ENCODE data around the gene ANOS1.
"Not testable (repeated sequence)": the region's sequence is repeated elsewhere in the genome, so short reads cannot be mapped to it uniquely, and the experiment has no call there.

Gene ANOS1

GRCh38 chrX:8627796-8628195 lies 104.1 kb downstream of the ANOS1 start:
- DNase-seq (ENCODE audit: low spot score): no peak

GRCh38 chrX:8607326-8607725 lies 124.6 kb downstream of the ANOS1 start:
- DNase-seq (ENCODE audit: low spot score): no peak

DNA sequence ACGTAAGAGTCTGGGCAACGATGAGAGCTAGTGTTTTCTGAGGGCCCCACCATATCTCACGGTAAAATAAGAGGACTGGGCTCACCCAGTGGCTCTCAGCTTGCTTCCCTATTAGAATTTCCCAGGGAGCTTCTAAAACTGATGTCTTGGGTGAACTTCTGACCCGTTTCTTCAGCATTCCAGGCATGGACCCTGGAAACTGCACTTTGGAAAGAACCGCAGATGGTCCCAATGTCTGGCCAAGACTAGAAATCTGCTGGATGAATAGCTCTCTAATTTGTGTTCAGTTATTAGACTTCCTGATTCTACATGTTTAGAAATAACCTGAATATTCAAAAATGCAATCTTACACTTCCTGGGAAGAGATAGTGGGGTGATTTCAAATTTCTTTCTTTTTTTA lies 127.8 kb downstream of the ANOS1 start:
- no peak for DNase-seq (ENCODE audit: low spot score)

DNA sequence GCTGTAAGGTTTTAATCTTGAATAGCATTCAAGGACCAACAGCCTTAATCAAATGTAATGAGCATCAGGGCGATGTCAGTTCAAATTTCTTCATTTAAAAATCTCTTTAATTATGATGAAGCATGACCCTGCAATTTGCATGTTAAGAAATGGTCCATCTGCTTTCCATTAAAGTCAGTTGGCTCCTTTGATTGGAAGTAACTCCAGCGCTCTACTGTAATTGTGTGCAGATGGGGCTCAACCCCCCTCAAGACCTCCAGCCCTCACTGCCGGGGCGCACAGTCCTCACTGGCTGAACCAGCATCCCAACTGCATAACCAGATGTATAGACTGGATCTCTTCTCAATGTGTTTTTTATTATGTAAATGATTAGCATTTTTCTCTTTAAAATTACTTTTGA lies 140.4 kb downstream of the ANOS1 start:
- DNase-seq (ENCODE audit: low spot score): no peak

DNA sequence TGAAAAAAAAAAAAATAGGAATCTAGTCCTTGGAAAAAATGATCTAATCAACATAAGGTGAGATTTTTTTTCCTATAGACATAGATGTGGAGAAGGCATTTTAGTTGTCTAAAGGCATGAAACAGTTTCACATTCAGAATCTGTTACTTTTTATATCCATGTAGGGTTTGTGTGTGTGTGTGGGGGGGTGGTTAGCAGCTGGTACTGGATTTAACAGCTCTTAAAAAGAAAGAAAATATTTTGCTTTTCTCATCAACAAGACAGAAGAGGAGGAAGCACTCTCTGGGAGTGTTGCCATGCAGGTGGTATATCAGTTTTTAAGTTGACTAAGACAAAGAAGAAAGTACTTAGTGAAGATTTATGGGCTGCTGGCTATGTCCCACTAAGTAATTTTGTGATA lies 145.0 kb downstream of the ANOS1 start:
- no peak for DNase-seq (ENCODE audit: low spot score)

GRCh38 chrX:8579602-8580001 lies 152.3 kb downstream of the ANOS1 start:
- no peak for DNase-seq (ENCODE audit: low spot score)

DNA sequence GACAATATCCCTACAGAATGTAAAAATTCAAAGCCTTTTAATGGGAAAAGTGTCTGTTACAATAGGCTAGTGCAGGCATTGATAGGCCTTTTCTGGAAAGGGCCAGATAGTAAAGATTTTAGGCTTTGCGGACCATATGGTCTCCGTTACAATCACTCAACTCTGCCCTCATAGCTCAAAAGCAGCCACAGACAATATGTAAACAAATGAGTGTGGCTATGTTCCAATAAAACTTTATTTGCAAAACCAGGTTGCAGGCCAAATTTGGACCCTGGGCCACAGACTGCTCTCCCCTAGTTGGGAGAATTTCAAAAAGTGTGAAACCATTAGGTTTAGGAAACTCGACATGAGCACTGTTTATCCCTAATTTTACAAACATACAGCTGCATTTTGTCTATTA lies 155.1 kb downstream of the ANOS1 start:
- DNase-seq (ENCODE audit: low spot score): no peak

DNA sequence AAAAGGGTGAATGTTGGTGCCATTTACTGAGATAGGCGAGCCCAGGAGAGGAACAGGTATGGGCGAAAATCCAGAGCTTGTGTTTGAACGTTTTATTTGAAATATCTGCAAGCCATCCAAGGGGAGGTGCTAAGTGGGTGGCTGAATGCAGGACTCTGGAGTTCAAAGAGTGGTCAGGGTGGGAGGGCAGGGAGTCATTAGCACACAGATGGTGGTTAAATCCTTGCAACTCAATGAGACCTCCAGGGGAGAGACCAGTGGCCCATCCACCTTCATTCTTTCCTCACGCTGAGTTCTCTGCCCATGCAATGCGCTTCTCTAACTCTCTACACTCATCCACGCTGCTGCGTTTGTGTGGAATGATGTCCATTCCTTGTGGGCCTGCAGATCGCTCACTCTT lies 166.2 kb downstream of the ANOS1 start:
- DNase-seq (ENCODE audit: low spot score): no peak

GRCh38 chrX:8548446-8548845 lies 183.5 kb downstream of the ANOS1 start:
- DNase-seq (ENCODE audit: low spot score): no peak

GRCh38 chrX:8546715-8547114 lies 185.2 kb downstream of the ANOS1 start:
- DNase-seq (ENCODE audit: low spot score): no peak

- DNase-seq (ENCODE audit: low spot score): no peak
These were observed 211.1 kb downstream of the ANOS1 start for GRCh38 chrX:8520791-8521190.

DNA sequence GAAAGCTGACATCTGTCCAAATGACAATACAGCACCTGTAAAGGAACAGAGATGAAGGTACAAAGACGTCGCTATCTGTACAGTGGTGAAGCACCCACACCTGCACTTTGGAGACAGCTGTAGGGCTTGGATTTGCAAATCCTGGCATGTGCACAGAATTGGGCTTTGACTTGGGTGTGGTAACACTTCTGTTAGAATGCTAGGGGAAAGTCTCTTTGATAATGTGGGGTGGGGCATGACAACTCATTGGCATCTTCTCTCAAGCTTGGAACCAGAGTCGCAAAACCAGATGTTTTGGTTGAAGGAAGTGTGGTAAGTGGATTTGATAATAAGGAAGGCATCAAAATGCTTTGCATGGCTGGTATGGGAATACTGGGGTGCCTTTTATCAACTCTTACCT lies 211.8 kb downstream of the ANOS1 start:
- no peak for DNase-seq (ENCODE audit: low spot score)

GRCh38 chrX:8504451-8504850 lies 227.5 kb downstream of the ANOS1 start:
- DNase-seq (ENCODE audit: low spot score): no peak

DNA sequence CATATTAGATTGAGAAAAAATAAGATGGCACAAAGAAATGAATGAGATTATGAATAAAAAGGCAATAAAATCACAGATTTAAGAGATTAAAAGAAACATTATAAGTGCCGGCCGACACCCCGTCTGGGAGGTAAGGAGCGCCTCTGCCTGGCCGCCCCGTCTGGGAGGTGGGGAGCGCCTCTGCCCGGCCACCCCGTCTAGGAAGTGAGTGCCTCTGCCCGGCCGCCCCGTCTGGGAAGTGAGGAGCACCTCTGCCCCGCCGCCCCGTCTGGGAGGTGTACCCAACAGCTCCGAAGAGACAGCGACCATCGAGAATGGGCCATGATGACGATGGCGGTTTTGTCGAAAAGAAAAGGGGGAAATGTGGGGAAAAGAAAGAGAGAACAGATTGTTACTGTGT lies 229.8 kb downstream of the ANOS1 start:
- not testable (repeated sequence) for DNase-seq (ENCODE audit: low spot score)

DNA sequence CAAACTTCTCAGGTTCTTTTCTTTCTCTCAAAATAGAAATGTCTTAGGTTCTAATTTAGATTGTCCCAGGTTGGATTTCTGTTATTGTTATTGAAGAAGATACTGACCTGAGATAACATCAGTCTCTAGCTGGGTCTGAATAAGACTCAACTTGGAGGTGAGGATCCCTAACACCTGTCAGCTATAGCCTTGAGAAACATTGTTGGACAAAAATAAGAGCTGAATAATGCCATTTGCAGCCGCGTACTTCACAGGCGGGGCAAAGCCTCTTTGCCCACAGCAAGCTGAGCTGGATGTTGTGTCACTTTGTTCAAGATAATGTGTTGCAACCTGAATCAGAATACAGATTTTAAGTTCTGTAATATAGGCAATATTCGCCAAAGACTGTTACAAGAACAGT lies 231.7 kb downstream of the ANOS1 start:
- no peak for DNase-seq (ENCODE audit: low spot score)

GRCh38 chrX:8495036-8495435 lies 236.9 kb downstream of the ANOS1 start:
- not testable (repeated sequence) for DNase-seq (ENCODE audit: low spot score)

GRCh38 chrX:8484360-8484949 lies 247.5 kb downstream of the ANOS1 start:
- DNase-seq (ENCODE audit: low spot score): no peak

Measured in CD4-positive, alpha-beta T cell treated with Interleukin-15 for 4 hours (primary cell).